Panc1 (cell line): Measurements from ENCODE around the gene WWOX. TPM values are rescaled to one million over a fixed set of nuclear protein-coding genes. Genes with fewer than 3 reads are reported as not detected.

Experiments used
- ATAC-seq: fragments of 200-7000 bp; cut with Tn5 transposase; 2 replicates; pipeline ENCODE4 v1.9.1; 2020; ENCODE audit warnings: mild to moderate bottlenecking, moderate library complexity
- BruUV-seq: library from RNA; stranded (reverse); fragments of 400-500 nt; replicated peaks from 2 replicates; lab custom pipeline; 2021; lab: Mats Ljungman, UMichigan
- CTCF ChIA-PET: fragments of 300-600 bp; sonication (Branson Sonifier 250); formaldehyde crosslinking; loops from one replicate; lab custom pipeline; 2022; ENCODE audit warnings: antibody characterized with exemption; lab: Charles Lee
- POLR2A ChIA-PET: fragments of 300-600 bp; sonication (Branson Sonifier 250); formaldehyde crosslinking; loops from one replicate; lab custom pipeline; 2022; ENCODE audit warnings: antibody characterized with exemption; lab: Charles Lee
- DNase-seq: peaks from one replicate; pipeline ENCODE4 v3.0.0-alpha.2; 2010; ENCODE audit warnings: low read depth, low spot score
- H3K27ac ChIP-seq: 2 replicates; pipeline ENCODE4 v1.5.1; 2011; ENCODE audit warnings: mild to moderate bottlenecking, low read length, inconsistent platforms
- H3K27me3 ChIP-seq: fragments of 200-500 bp; sonication (Bioruptor generic); 2 replicates; pipeline ENCODE4 v1.6.0; 2014; ENCODE audit warnings: low read length, inconsistent platforms; ENCODE audit not compliant: control insufficient read depth, insufficient read depth
- H3K36me3 ChIP-seq: fragments of 200-500 bp; sonication (Bioruptor generic); 2 replicates; pipeline ENCODE4 v1.5.1; 2014; ENCODE audit warnings: inconsistent platforms, mild to moderate bottlenecking, low read length, moderate library complexity; ENCODE audit not compliant: control insufficient read depth, insufficient read depth
- H3K4me1 ChIP-seq: 2 replicates; pipeline ENCODE4 v1.5.1; 2011; ENCODE audit warnings: inconsistent platforms, mild to moderate bottlenecking, low read length, moderate library complexity; ENCODE audit not compliant: control insufficient read depth, insufficient read depth
- H3K4me3 ChIP-seq, 2 experiments: 2 replicates each; pipeline ENCODE4 v1.5.1; 2011 to 2012; ENCODE audit warnings: low read depth in 2 of 2, low read length in 2 of 2, mild to moderate bottlenecking in 2 of 2, inconsistent platforms in 1 of 2, moderate library complexity in 1 of 2
- H3K9me3 ChIP-seq: fragments of 200-500 bp; sonication (Bioruptor generic); 2 replicates; pipeline ENCODE4 v1.5.1; 2014; ENCODE audit warnings: low read depth, mild to moderate bottlenecking, inconsistent platforms, low read length, moderate library complexity; ENCODE audit not compliant: control insufficient read depth, insufficient read depth
- POLR2AphosphoS5 ChIP-seq: IDR thresholded peaks from 2 replicates; pipeline ENCODE4 v1.6.1; 2012; ENCODE audit warnings: mild to moderate bottlenecking, low read depth, low read length, moderate library complexity
- SIN3A ChIP-seq: IDR thresholded peaks from 2 replicates; pipeline ENCODE4 v1.6.1; 2012; ENCODE audit warnings: low read depth, mild to moderate bottlenecking, low read length, moderate library complexity, borderline replicate concordance; ENCODE audit not compliant: insufficient read depth
- TCF7L2 ChIP-seq: IDR thresholded peaks from 2 replicates; pipeline ENCODE4 v1.6.1; 2011; ENCODE audit warnings: mild to moderate bottlenecking, low read depth, low read length, inconsistent platforms
- in situ Hi-C: cut with HindIII; loops from 2 replicates; pipeline ENCODE4 v1.10.0; 2016; ENCODE audit warnings: low sequenced_read_pairs, low pct_unique_long_range_greater_than_20kb
- intact Hi-C: fragments of 100-400 bp; cut with micrococcal nuclease; formaldehyde crosslinking; loops from one replicate; pipeline ENCODE4 v1.10.0; 2022; ENCODE audit not compliant: unreplicated experiment
- total RNA-seq: library from RNA; stranded (reverse); gene quantifications from one replicate; pipeline ENCODE4 v1.2.1, GENCODE V29; 2021; ENCODE audit not compliant: unreplicated experiment
- TF ChIP-seq, protein P1 (sequence below): fragments of 450-650 bp; IDR thresholded peaks from 2 replicates; pipeline ENCODE4 v1.5.1; 2017; ENCODE audit warnings: mild to moderate bottlenecking
- TF ChIP-seq, protein P2 (sequence below), 2 experiments: IDR thresholded peaks; 2 replicates each; pipeline ENCODE4 v1.6.1; 2011 to 2012; ENCODE audit warnings: low read depth in 2 of 2, control low read depth in 1 of 2, low read length in 1 of 2, mild to moderate bottlenecking in 1 of 2, moderate library complexity in 1 of 2; ENCODE audit not compliant: insufficient read depth in 1 of 2

WWOX gene
- total RNA-seq, 1 experiment from 2014 or later, result 12.5 TPM

DNA sequence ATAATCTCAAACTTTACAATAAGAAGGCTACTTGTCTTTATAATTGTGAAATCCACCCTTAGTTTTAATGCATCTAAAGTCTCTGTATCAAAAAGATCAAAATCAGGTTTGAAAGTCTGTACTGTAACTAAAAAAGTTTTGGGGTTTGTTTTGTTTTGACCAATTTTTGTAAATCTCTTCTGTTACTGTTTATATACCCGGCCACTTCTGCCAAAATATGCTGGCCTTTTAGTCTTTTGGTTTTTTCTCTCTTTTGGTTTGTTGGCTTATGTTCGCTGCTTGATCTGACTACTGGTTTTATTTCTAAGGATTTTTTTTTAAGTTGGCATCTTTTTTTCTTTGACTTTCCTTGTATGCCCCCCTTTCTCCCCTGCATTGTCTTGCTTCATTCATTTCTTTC lies 845.9 kb downstream of the WWOX start:
- H3K4me3 ChIP-seq, result no peak overlapping the region
- in situ Hi-C loops, result no loop called here
- BruUV-seq, result no TSS peak
- intact Hi-C loops, result no loop called here
- ATAC-seq (no peak), DNase-seq (no peak)
- no peaks in the 10 kb centered on the region; the same call in 1 of the 2 replicates for H3K27me3 ChIP-seq
- H3K36me3 ChIP-seq, result no peaks in the 10 kb centered on the region
- no peaks in the 10 kb centered on the region for H3K9me3 ChIP-seq
- TF ChIP-seq POLR2AphosphoS5 (no peak), TCF7L2 (no peak)
- TF ChIP-seq, protein P1, sequence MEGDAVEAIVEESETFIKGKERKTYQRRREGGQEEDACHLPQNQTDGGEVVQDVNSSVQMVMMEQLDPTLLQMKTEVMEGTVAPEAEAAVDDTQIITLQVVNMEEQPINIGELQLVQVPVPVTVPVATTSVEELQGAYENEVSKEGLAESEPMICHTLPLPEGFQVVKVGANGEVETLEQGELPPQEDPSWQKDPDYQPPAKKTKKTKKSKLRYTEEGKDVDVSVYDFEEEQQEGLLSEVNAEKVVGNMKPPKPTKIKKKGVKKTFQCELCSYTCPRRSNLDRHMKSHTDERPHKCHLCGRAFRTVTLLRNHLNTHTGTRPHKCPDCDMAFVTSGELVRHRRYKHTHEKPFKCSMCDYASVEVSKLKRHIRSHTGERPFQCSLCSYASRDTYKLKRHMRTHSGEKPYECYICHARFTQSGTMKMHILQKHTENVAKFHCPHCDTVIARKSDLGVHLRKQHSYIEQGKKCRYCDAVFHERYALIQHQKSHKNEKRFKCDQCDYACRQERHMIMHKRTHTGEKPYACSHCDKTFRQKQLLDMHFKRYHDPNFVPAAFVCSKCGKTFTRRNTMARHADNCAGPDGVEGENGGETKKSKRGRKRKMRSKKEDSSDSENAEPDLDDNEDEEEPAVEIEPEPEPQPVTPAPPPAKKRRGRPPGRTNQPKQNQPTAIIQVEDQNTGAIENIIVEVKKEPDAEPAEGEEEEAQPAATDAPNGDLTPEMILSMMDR, result no peak
- no peaks in the 10 kb centered on the region for H3K4me1 ChIP-seq
- ChIA-PET CTCF (no interaction called here), POLR2A (no interaction called here)
- no peak overlapping the region for H3K27ac ChIP-seq

DNA sequence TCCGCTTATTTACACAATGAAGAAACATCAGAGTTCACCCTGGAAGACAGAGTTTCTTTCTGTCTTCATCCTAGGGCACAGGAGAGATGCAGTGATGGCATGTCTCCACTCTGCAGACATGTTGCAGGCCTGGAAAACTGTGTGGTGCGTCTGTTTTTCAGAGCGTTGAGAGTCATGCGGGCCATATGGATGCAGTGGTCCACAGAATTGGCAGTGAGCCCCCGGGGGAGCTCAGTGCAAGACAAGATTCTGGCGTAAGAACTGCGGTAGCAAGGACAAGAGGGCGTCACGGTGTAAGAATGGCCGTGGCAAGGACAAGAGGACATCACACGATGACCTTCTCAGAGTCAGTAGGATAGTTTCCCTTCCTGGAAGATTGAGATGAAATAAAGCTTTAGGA lies 847.1 kb downstream of the WWOX start:
- Histone ChIP-seq H3K9me3 (no peaks in the 10 kb centered on the region), H3K4me1 (no peaks in the 10 kb centered on the region), H3K36me3 (no peaks in the 10 kb centered on the region), H3K27ac (no peak overlapping the region), H3K27me3 (no peaks in the 10 kb centered on the region; the same call in 1 of the 2 replicates), H3K4me3 (no peak overlapping the region)
- intact Hi-C loops, result no loop called here
- TF ChIP-seq, protein P2, sequence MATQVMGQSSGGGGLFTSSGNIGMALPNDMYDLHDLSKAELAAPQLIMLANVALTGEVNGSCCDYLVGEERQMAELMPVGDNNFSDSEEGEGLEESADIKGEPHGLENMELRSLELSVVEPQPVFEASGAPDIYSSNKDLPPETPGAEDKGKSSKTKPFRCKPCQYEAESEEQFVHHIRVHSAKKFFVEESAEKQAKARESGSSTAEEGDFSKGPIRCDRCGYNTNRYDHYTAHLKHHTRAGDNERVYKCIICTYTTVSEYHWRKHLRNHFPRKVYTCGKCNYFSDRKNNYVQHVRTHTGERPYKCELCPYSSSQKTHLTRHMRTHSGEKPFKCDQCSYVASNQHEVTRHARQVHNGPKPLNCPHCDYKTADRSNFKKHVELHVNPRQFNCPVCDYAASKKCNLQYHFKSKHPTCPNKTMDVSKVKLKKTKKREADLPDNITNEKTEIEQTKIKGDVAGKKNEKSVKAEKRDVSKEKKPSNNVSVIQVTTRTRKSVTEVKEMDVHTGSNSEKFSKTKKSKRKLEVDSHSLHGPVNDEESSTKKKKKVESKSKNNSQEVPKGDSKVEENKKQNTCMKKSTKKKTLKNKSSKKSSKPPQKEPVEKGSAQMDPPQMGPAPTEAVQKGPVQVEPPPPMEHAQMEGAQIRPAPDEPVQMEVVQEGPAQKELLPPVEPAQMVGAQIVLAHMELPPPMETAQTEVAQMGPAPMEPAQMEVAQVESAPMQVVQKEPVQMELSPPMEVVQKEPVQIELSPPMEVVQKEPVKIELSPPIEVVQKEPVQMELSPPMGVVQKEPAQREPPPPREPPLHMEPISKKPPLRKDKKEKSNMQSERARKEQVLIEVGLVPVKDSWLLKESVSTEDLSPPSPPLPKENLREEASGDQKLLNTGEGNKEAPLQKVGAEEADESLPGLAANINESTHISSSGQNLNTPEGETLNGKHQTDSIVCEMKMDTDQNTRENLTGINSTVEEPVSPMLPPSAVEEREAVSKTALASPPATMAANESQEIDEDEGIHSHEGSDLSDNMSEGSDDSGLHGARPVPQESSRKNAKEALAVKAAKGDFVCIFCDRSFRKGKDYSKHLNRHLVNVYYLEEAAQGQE (IDR thresholded peaks at IDR 0.05; ENCODE audit: insufficient read depth in 1 of 2, low read depth in 2 of 2, low read length in 1 of 2), result no peak
- TF ChIP-seq TCF7L2, result no peak
- TF ChIP-seq, protein P1, result no peak
- TF ChIP-seq SIN3A, result no peak
- no peak for TF ChIP-seq POLR2AphosphoS5
- no TSS peak for BruUV-seq
- ATAC-seq (no peak), DNase-seq (no peak)
- in situ Hi-C loops, result no loop called here
- ChIA-PET POLR2A (interaction anchor here (0.7 kb wide), 1 partner anchor 1389 kb away, joined by 3 read pairs; no protein-coding TSS in a partner anchor), CTCF (no interaction called here)
